A549 (cell line): ENCODE results near the gene FASLG. TPM values are rescaled to one million over a fixed set of nuclear protein-coding genes. Genes with fewer than 3 reads are reported as not detected.

Experiments
- ATAC-seq, 2 experiments: fragments of 200-7000 bp in 1 of 2; fragments of >200 bp in 1 of 2; cut with Nextera tagmentation in 1 of 2; cut with Tn5 transposase in 1 of 2; 3 replicates each; pipeline versions ENCODE4 v1.8.0 to v1.9.1; 2018 to 2020; ENCODE audit warnings: mild to moderate bottlenecking in 1 of 2, moderate library complexity in 1 of 2
- CTCF ChIA-PET: fragments of 300-600 bp; sonication (Branson Sonifier 250); formaldehyde crosslinking; extraction: SDS; loops from one replicate; lab custom pipeline; 2021; ENCODE audit warnings: antibody characterized with exemption, inconsistent platforms; lab: Yijun Ruan, JAX
- POLR2A ChIA-PET: fragments of 350-600 bp; formaldehyde crosslinking; extraction: SDS; loops from one replicate; lab custom pipeline; 2021; ENCODE audit warnings: antibody characterized with exemption, inconsistent platforms; lab: Yijun Ruan, JAX
- DNase-seq, 2 experiments: peaks; one replicate each; pipeline versions ENCODE4 v3.0.0 to v3.0.0-alpha.2; 2011 to 2016; ENCODE audit warnings: low read depth in 1 of 2, low spot score in 1 of 2
- FAIRE-seq: peaks from 2 replicates; lab custom pipeline; 2011; peaks lifted over from hg19 to GRCh38; lab: Jason Lieb, UNC
- H3K27ac ChIP-seq, 2 experiments: fragments of >200 bp; sonication (Bioruptor Twin); formaldehyde crosslinking; 3 replicates each; pipeline ENCODE4 v1.5.1; 2016 to 2017
- H3K4me1 ChIP-seq: fragments of >200 bp; sonication (Bioruptor Twin); formaldehyde crosslinking; 3 replicates; pipeline ENCODE4 v1.6.1; 2016
- H3K4me2 ChIP-seq: fragments of >200 bp; sonication (Bioruptor Twin); formaldehyde crosslinking; 3 replicates; pipeline ENCODE4 v1.6.1; 2016
- H3K4me3 ChIP-seq: fragments of >200 bp; sonication (Bioruptor Twin); formaldehyde crosslinking; 3 replicates; pipeline ENCODE4 v1.5.1; 2016
- H3K9me3 ChIP-seq: fragments of >200 bp; sonication (Bioruptor Twin); formaldehyde crosslinking; 3 replicates; pipeline ENCODE4 v1.6.1; 2016
- CBX8 ChIP-seq: fragments of 200-600 bp; sonication (generic); IDR thresholded peaks from 2 replicates; pipeline ENCODE4 v1.6.1; 2016
- CHD2 ChIP-seq: fragments of 150-350 bp; IDR thresholded peaks from 2 replicates; pipeline ENCODE4 v1.6.1; 2014; ENCODE audit warnings: low read length; ENCODE audit not compliant: partially characterized antibody
- CHD4 ChIP-seq: fragments of 200-600 bp; sonication (generic); IDR thresholded peaks from 2 replicates; pipeline ENCODE4 v1.6.1; 2016; ENCODE audit warnings: antibody characterized with exemption, mild to moderate bottlenecking, borderline replicate concordance
- FOSB ChIP-seq: fragments of 250-450 bp; sonication (Bioruptor Pico); IDR thresholded peaks from 2 replicates; pipeline ENCODE4 v1.5.0; 2020; ENCODE audit warnings: mild to moderate bottlenecking, moderate library complexity
- FOSL2 ChIP-seq, 2 experiments: fragments of 450-650 bp in 1 of 2; fragments of >200 bp in 1 of 2; sonication (Bioruptor Twin) in 1 of 2; formaldehyde crosslinking; IDR thresholded peaks; 2 replicates each; pipeline versions ENCODE4 v1.5.0 to v1.6.1; 2016 to 2020; ENCODE audit warnings: mild to moderate bottlenecking in 1 of 2, moderate library complexity in 1 of 2
- FOXS1 ChIP-seq: fragments of 250-450 bp; sonication (Bioruptor Pico); IDR thresholded peaks from 2 replicates; pipeline ENCODE4 v1.5.0; 2020; ENCODE audit warnings: mild to moderate bottlenecking, moderate library complexity
- HES2 ChIP-seq: fragments of >200 bp; sonication (Bioruptor Twin); formaldehyde crosslinking; IDR thresholded peaks from 2 replicates; pipeline ENCODE4 v1.6.1; 2016
- HEYL ChIP-seq: fragments of 250-450 bp; sonication (Bioruptor Pico); IDR thresholded peaks from 2 replicates; pipeline ENCODE4 v1.8.0; 2021; ENCODE audit warnings: mild to moderate bottlenecking, moderate library complexity
- HOXA7 ChIP-seq: fragments of 250-450 bp; sonication (Bioruptor Pico); IDR thresholded peaks from 2 replicates; pipeline ENCODE4 v1.5.0; 2020; ENCODE audit warnings: mild to moderate bottlenecking, moderate library complexity
- HOXB5 ChIP-seq: fragments of 250-450 bp; sonication (Bioruptor Pico); IDR thresholded peaks from 2 replicates; pipeline ENCODE4 v1.5.0; 2020; ENCODE audit warnings: mild to moderate bottlenecking, moderate library complexity
- KDM1A ChIP-seq: fragments of 200-600 bp; sonication (generic); IDR thresholded peaks from 2 replicates; pipeline ENCODE4 v1.6.1; 2016; ENCODE audit warnings: low read depth, mild to moderate bottlenecking
- KDM5A ChIP-seq: fragments of 200-600 bp; sonication (generic); IDR thresholded peaks from 2 replicates; pipeline ENCODE4 v1.6.1; 2016; ENCODE audit warnings: antibody characterized with exemption, mild to moderate bottlenecking
- MAFK ChIP-seq: fragments of 450-650 bp; IDR thresholded peaks from 2 replicates; pipeline ENCODE4 v1.6.1; 2014; ENCODE audit not compliant: partially characterized antibody
- MAX ChIP-seq: IDR thresholded peaks from 2 replicates; pipeline ENCODE4 v1.6.1; 2012
- MAZ ChIP-seq: fragments of 150-350 bp; IDR thresholded peaks from 2 replicates; pipeline ENCODE4 v1.6.1; 2014; ENCODE audit warnings: antibody characterized with exemption, low read depth, low read length, borderline replicate concordance
- NFE2L2 ChIP-seq: fragments of 150-350 bp; conservative IDR thresholded peaks from 2 replicates; pipeline ENCODE4 v1.6.1; 2014; ENCODE audit warnings: low read length
- NR3C1 ChIP-seq: fragments of >200 bp; sonication (Bioruptor Twin); formaldehyde crosslinking; IDR thresholded peaks from 3 replicates; pipeline ENCODE4 v1.6.1; 2017
- PHF8 ChIP-seq: fragments of 200-600 bp; sonication (generic); IDR thresholded peaks from 2 replicates; pipeline ENCODE4 v1.6.1; 2016; ENCODE audit warnings: low read depth, mild to moderate bottlenecking, antibody characterized with exemption, moderate library complexity, borderline replicate concordance
- POLR2A ChIP-seq: IDR thresholded peaks from 2 replicates; pipeline ENCODE4 v1.6.1; 2012; ENCODE audit warnings: mild to moderate bottlenecking, low read length
- POLR2AphosphoS2 ChIP-seq: conservative IDR thresholded peaks from 2 replicates; pipeline ENCODE4 v1.6.1; 2012; ENCODE audit warnings: low read length, improper control_type of control experiment, inconsistent platforms
- RAD21 ChIP-seq, 2 experiments: fragments of >200 bp in 1 of 2; sonication (Bioruptor Twin) in 1 of 2; formaldehyde crosslinking in 1 of 2; IDR thresholded peaks in 1 of 2; conservative IDR thresholded peaks in 1 of 2; 2 replicates in 1 of 2; 3 replicates in 1 of 2; pipeline ENCODE4 v1.6.1; 2012 to 2018; ENCODE audit warnings: inconsistent platforms in 1 of 2
- RFX5 ChIP-seq: fragments of 450-650 bp; IDR thresholded peaks from 2 replicates; pipeline ENCODE4 v1.7.1; 2014; ENCODE audit warnings: antibody characterized with exemption, mild to moderate bottlenecking, moderate library complexity
- RNF2 ChIP-seq: fragments of 200-600 bp; sonication (generic); IDR thresholded peaks from 2 replicates; pipeline ENCODE4 v1.6.1; 2016; ENCODE audit warnings: low read depth, mild to moderate bottlenecking, antibody characterized with exemption, moderate library complexity, borderline replicate concordance
- SMC3 ChIP-seq: fragments of >200 bp; sonication (Bioruptor Twin); formaldehyde crosslinking; IDR thresholded peaks from 3 replicates; pipeline ENCODE4 v1.6.1; 2018; ENCODE audit warnings: inconsistent platforms
- TFCP2L1 ChIP-seq: fragments of 250-450 bp; sonication (Bioruptor Pico); IDR thresholded peaks from 2 replicates; pipeline ENCODE4 v1.5.0; 2021; ENCODE audit warnings: mild to moderate bottlenecking
- TP53 ChIP-seq: fragments of 250-450 bp; sonication (Bioruptor Pico); IDR thresholded peaks from 2 replicates; pipeline ENCODE4 v1.5.0; 2021; ENCODE audit warnings: mild to moderate bottlenecking, moderate library complexity
- ZNF302 ChIP-seq: fragments of 250-450 bp; sonication (Bioruptor Pico); IDR thresholded peaks from 2 replicates; pipeline ENCODE4 v1.9.0; 2021; ENCODE audit warnings: inconsistent platforms, mild to moderate bottlenecking, moderate library complexity
- WGBS: methylation state at CpG from one replicate; pipeline ENCODE4 v1.1.6; 2017; ENCODE audit errors: missing lambda C conversion rate; 5-methylcytosine and 5-hydroxymethylcytosine counted together
- polyA plus RNA-seq, 4 experiments: library from polyadenylated mRNA; depleted of rRNA in 3 of 4; stranded (reverse); fragments of >200 nt; fragmentation: RNase III in 1 of 4; extraction: RNeasy Plus Mini Kit Qiagen cat#74134 plus additional on column Dnase treatment in 1 of 4; gene quantifications; 2 replicates in 3 of 4; 3 replicates in 1 of 4; pipeline ENCODE4 v1.2.3, GENCODE V29; 2011 to 2017
- TF ChIP-seq, protein P1 (sequence below): fragments of 450-650 bp; IDR thresholded peaks from 2 replicates; pipeline ENCODE4 v1.6.1; 2014; ENCODE audit warnings: antibody characterized with exemption
- TF ChIP-seq, protein P2 (sequence below): IDR thresholded peaks from 2 replicates; pipeline ENCODE4 v1.6.1; 2012

FASLG gene
- polyA plus RNA-seq, 2 of the 4 experiments (the other 2 are of a cell fraction), result not detected

GRCh38 chr1:172613294-172613693 lies 45.6 kb upstream of the FASLG start:
- no peak for TF ChIP-seq MAZ
- TF ChIP-seq NFE2L2, result no peak
- TF ChIP-seq MAX, result no peak
- no peak for TF ChIP-seq KDM5A
- TF ChIP-seq KDM1A, result no peak
- TF ChIP-seq, protein P1, sequence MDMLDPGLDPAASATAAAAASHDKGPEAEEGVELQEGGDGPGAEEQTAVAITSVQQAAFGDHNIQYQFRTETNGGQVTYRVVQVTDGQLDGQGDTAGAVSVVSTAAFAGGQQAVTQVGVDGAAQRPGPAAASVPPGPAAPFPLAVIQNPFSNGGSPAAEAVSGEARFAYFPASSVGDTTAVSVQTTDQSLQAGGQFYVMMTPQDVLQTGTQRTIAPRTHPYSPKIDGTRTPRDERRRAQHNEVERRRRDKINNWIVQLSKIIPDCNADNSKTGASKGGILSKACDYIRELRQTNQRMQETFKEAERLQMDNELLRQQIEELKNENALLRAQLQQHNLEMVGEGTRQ, result no peak
- no peak for TF ChIP-seq RNF2
- TF ChIP-seq FOSB, result no peak
- no peak for TF ChIP-seq HOXB5 (CRISPR knock-in tag)
- no peak for TF ChIP-seq CHD2
- no peak for TF ChIP-seq POLR2A
- no peak for TF ChIP-seq MAFK
- TF ChIP-seq RAD21 (conservative IDR thresholded peaks at IDR 0.05 in 1 of 2, IDR thresholded peaks at IDR 0.05 in 1 of 2), result no peak
- no peak for TF ChIP-seq FOSL2 (IDR thresholded peaks at IDR 0.05)
- no peak for TF ChIP-seq FOSL2 (CRISPR knock-in tag; IDR thresholded peaks at IDR 0.05)
- TF ChIP-seq TFCP2L1 (CRISPR knock-in tag), result no peak
- no peak for TF ChIP-seq POLR2AphosphoS2
- TF ChIP-seq SMC3, result no peak
- TF ChIP-seq FOXS1 (CRISPR knock-in tag), result no peak
- 88% methylated on average over 2 of the region's 2 CpGs for WGBS
- FAIRE-seq (no peak), ATAC-seq (no peak), DNase-seq (no peak)
- no peaks in the 10 kb centered on the region for H3K4me1 ChIP-seq
- peaks cover 13% of the 10 kb centered on the region; the same call in 2 of the 3 replicates for H3K9me3 ChIP-seq
- H3K4me3 ChIP-seq, result no peak overlapping the region
- ChIA-PET POLR2A (no interaction called here), CTCF (no interaction called here)
- H3K27ac ChIP-seq, result no peak overlapping the region
- no peak overlapping the region for H3K4me2 ChIP-seq

GRCh38 chr1:172616195-172616594 lies 42.7 kb upstream of the FASLG start:
- TF ChIP-seq CBX8, result no peak
- TF ChIP-seq TFCP2L1 (CRISPR knock-in tag), result no peak
- no peak for TF ChIP-seq NR3C1
- no peak for TF ChIP-seq PHF8
- TF ChIP-seq ZNF302 (CRISPR knock-in tag), result no peak
- TF ChIP-seq, protein P2, sequence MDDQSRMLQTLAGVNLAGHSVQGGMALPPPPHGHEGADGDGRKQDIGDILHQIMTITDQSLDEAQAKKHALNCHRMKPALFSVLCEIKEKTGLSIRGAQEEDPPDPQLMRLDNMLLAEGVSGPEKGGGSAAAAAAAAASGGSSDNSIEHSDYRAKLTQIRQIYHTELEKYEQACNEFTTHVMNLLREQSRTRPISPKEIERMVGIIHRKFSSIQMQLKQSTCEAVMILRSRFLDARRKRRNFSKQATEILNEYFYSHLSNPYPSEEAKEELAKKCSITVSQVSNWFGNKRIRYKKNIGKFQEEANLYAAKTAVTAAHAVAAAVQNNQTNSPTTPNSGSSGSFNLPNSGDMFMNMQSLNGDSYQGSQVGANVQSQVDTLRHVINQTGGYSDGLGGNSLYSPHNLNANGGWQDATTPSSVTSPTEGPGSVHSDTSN, result no peak
- no peak for TF ChIP-seq HOXA7 (CRISPR knock-in tag)
- no peak for TF ChIP-seq FOXS1 (CRISPR knock-in tag)
- no peak for TF ChIP-seq RFX5
- TF ChIP-seq CHD4, result no peak
- TF ChIP-seq HES2, result no peak
- TF ChIP-seq TP53 (CRISPR knock-in tag), result no peak
- TF ChIP-seq HEYL, result no peak
- WGBS, result 5% methylated on average over 1 of the region's 1 CpG
- Histone ChIP-seq H3K4me1 (no peaks in the 10 kb centered on the region), H3K4me3 (no peak overlapping the region), H3K9me3 (peaks cover 13% of the 10 kb centered on the region; the same call in 2 of the 3 replicates), H3K4me2 (no peak overlapping the region), H3K27ac (no peak overlapping the region)
- POLR2A ChIA-PET, result no interaction called here
- DNase-seq (no peak), ATAC-seq (no peak), FAIRE-seq (no peak)
- CTCF ChIA-PET, result interaction anchor here (0.6 to 1.9 kb wide), 4 partner anchors 13 to 103 kb away, joined by 3 to 10 read pairs (median 4); no protein-coding TSS in a partner anchor
